ENCODE measurements around the gene HTT. TPM values are rescaled to one million over a fixed set of nuclear protein-coding genes. Genes with fewer than 3 reads are reported as not detected.
A peak's percentile ranks its signal among the peaks of the same experiment; 100 is the strongest.

The HTT gene
- total and polyA plus RNA-seq, 3 experiments from 2014 or later = 5.1 to 58.6 (median 54.7) TPM

DNA sequence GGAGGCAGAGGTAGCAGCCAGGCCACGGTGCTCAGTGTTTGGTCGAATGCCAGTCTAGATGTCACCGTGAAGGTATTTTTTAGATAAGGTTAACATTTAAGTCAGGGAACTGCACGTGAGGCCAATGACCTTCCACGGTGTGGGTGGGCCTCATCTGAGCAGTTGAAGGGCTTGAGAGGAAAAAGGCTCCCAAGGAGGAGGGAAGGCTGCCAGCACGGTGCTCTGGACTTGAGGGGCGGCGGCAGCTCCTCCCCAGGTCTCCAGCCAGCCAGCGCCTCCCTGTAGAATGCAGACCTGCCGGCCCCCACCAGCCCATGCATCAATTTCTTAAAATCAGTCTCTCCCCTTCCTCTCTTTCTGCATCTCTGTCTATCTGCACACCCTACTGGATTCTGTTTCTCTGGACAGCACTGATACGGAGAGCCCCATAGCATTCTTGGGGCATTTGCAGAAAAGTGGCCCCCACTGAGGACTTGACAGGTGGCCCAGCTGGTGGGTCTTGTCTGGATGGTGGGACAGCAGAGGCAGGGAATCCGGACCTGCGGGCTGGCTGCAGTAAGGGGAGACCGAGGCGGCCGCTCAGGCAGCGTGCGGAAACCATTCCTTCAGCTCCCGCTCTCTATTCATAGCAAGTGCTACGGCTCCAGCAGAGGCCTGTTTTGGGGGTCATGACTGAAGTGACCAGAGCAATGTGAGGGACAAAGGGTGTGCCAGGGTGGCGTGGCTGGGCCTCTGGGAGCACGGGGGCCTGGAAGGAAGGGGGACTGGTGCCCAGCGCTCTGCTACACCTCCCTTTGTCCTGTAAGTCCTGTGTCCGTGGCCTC lies 210.5 kb downstream of the HTT start:
- no peak overlapping the region for H3K27ac ChIP-seq (ENCODE audit: low read depth, low read length)
- H3K27me3 ChIP-seq (ENCODE audit: insufficient read depth, low read length, poor library complexity, severe bottlenecking) = no peaks in the 10 kb centered on the region
- ChIA-PET POLR2A (no interaction called here), CTCF (no interaction called here)
- no peaks in the 10 kb centered on the region for H3K4me1 ChIP-seq (ENCODE audit: insufficient read depth, low read length)
- Mint-ChIP-seq H3K9me3 (peaks cover 0 to 11% (median 9%) of the 10 kb centered on the region in 5 donors), H3K27ac (peak overlapping the region in 1 of 8 donors; percentile 58), H3K36me3 (peaks cover 1 to 28% (median 3%) of the 10 kb centered on the region in 3 donors), H3K4me3 (peak overlapping the region in 1 of 7 donors; percentile 15), H3K4me1 (no peaks in the 10 kb centered on the region), H3K27me3 (peaks cover 14 to 45% of the 10 kb centered on the region in 2 donors)
- H3K9me3 ChIP-seq (ENCODE audit: low read length) = no peaks in the 10 kb centered on the region
- no peak overlapping the region for H3K4me3 ChIP-seq (ENCODE audit: low read length)
- DNase-seq = no peak
- H3K36me3 ChIP-seq (ENCODE audit: insufficient read depth, low read length) = no peaks in the 10 kb centered on the region

DNA sequence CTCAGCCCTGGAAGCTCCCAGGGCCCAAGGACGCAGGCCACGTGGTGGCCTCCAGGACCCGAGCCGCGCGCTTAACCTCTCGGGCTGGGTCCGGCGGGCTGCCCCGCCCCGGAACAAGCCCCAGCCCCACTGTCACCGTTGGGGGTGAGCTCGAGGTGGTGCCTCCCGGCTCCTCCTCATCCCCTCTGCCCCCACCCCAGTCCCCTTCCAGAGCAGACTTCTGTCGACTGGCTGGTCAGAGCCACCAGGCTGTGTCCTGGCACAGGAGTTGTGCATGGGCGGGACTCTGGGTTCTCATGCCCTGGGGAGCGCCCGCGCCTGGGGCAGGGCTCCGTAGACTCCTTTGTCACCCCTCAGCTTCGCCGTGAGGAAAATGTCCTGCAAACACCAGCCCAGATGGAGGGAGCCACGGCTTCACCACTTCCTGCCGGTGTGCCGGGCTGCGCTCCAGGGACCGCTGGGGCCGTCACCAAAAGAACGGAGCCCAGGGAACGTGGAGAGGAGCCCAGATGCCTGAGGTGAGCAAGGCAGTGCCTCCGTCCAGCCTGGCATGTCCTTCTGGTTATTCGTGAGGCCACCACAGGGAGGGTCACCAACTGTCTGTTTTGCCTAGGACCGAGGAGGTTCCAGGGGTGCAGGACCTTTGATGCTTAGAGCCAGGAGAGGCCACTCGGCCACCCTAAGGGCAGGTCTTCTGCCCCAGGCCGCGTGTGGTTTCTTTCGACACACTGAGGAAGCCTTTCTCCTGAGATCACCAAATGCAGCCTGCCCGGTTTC lies 211.3 kb downstream of the HTT start:
- no peak overlapping the region for H3K27ac ChIP-seq (ENCODE audit: low read depth, low read length)
- no peaks in the 10 kb centered on the region for H3K4me1 Mint-ChIP-seq
- peaks cover 4% of the 10 kb centered on the region for H3K27me3 ChIP-seq (ENCODE audit: insufficient read depth, low read length, poor library complexity, severe bottlenecking)
- H3K4me1 ChIP-seq (ENCODE audit: insufficient read depth, low read length) = no peaks in the 10 kb centered on the region
- peaks cover 0 to 10% (median 9%) of the 10 kb centered on the region in 5 donors for H3K9me3 Mint-ChIP-seq
- no peak overlapping the region for H3K4me3 Mint-ChIP-seq
- DNase-seq = no peak
- H3K27ac Mint-ChIP-seq = no peak overlapping the region
- ChIA-PET POLR2A (no interaction called here), CTCF (no interaction called here)
- H3K27me3 Mint-ChIP-seq = peaks cover 14 to 47% of the 10 kb centered on the region in 2 donors
- no peaks in the 10 kb centered on the region for H3K36me3 ChIP-seq (ENCODE audit: insufficient read depth, low read length)
- H3K36me3 Mint-ChIP-seq = peaks cover 1 to 24% (median 3%) of the 10 kb centered on the region in 3 donors
- H3K4me3 ChIP-seq (ENCODE audit: low read length) = no peak overlapping the region
- H3K9me3 ChIP-seq (ENCODE audit: low read length) = no peaks in the 10 kb centered on the region

DNA sequence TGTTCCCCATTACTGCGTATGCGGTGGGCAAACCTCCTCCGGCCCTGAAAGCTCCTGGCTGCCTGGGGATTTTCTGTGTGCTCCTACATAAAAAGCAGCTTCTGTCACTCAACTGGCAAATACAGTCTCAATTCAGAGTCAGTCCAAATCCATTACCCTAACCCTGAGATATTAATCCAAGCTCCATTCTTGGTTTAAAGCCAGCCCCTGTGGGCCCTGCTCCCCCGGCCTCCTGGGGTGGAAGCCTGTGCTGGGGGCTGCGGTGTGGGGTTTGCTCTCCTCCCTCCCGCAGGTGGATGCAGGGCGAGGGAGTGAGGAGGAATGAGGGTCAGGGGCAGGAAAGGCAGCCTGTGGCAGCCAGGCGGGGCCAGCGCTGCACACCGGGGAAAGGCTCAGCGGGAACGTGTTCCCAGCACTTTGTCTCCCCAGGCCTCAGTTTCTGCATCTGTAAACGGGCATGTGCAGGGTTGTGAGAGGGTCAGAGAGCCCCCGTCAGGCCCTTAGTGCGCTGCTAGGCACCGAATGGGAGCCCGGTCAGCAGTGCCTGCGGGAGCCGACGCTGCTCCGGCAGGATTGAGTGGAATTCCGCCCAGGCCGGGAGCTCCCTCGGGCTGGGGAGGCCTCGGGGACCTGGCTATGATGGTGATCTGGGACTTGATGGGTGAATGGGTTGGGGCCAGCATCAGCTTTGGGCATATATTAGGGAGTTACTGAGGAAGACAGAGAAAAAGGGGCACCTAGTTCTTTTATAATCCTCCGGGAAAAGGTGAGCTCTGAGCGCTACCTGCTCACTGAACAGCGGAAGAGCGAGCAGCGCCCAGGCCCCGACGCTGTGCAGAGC lies 212.1 kb downstream of the HTT start:
- peaks cover 2 to 3% (median 3%) of the 10 kb centered on the region in 3 donors for H3K4me1 Mint-ChIP-seq

DNA sequence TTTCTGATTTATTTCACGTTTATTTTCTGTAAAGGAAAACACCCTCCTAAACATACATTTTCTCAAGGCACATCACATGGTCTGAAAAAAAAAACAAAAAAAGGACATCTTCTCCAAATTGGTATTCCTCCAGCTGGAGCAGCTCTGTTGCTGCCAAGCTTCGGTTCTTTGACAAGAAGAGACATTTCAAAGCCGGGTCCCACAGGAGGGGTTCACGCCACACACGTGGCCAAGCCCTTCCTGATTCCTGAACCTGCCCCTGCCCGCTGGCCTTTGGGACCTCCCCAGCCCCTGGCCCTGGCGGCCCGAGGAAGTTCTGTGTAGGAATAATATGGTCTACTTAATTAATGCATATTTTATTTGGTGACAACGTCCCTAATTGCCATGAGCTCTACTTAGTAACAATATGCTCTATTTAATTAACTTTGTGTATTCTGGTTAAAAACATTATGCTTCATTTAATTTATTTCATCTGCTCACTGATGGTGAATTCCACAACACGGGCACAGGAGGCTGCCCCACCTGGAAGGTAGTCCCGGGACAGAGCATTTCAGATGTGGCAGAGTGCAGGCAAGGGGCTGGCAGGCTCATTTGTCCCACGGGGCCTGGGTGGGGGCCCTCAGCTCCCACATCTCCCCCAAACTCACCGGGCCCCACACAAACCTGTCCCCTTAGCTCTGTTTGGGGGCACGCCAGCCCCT lies 212.9 kb downstream of the HTT start:
- Mint-ChIP-seq H3K27me3 (peaks cover 14 to 41% of the 10 kb centered on the region in 2 donors), H3K9me3 (peaks cover 0 to 4% (median 2%) of the 10 kb centered on the region in 5 donors), H3K4me3 (no peak overlapping the region), H3K36me3 (peaks cover 0 to 11% (median 2%) of the 10 kb centered on the region in 3 donors), H3K27ac (no peak overlapping the region), H3K4me1 (peaks cover 6 to 8% (median 6%) of the 10 kb centered on the region in 3 donors)
- Histone ChIP-seq H3K4me3 (ENCODE audit: low read length) (no peak overlapping the region), H3K4me1 (ENCODE audit: insufficient read depth, low read length) (peaks cover 6% of the 10 kb centered on the region), H3K9me3 (ENCODE audit: low read length) (no peaks in the 10 kb centered on the region), H3K27ac (ENCODE audit: low read depth, low read length) (no peak overlapping the region), H3K27me3 (ENCODE audit: insufficient read depth, low read length, poor library complexity, severe bottlenecking) (peaks cover 7% of the 10 kb centered on the region), H3K36me3 (ENCODE audit: insufficient read depth, low read length) (no peaks in the 10 kb centered on the region)
- ChIA-PET POLR2A (no interaction called here), CTCF (no interaction called here)
- no peak for DNase-seq

More for the DNA sequence above, 212.1 kb downstream of the HTT start:
- Histone ChIP-seq H3K27ac (ENCODE audit: low read depth, low read length) (no peak overlapping the region), H3K36me3 (ENCODE audit: insufficient read depth, low read length) (no peaks in the 10 kb centered on the region), H3K27me3 (ENCODE audit: insufficient read depth, low read length, poor library complexity, severe bottlenecking) (peaks cover 7% of the 10 kb centered on the region), H3K4me3 (ENCODE audit: low read length) (no peak overlapping the region), H3K4me1 (ENCODE audit: insufficient read depth, low read length) (peaks cover 2% of the 10 kb centered on the region), H3K9me3 (ENCODE audit: low read length) (no peaks in the 10 kb centered on the region)
- peaks cover 0 to 17% (median 2%) of the 10 kb centered on the region in 3 donors for H3K36me3 Mint-ChIP-seq
- ChIA-PET CTCF (no interaction called here), POLR2A (no interaction called here)
- H3K27me3 Mint-ChIP-seq = peaks cover 13 to 44% of the 10 kb centered on the region in 2 donors
- peak overlapping the region in 1 of 7 donors; percentile 68 for H3K4me3 Mint-ChIP-seq
- peaks cover 0 to 10% (median 8%) of the 10 kb centered on the region in 5 donors for H3K9me3 Mint-ChIP-seq
- H3K27ac Mint-ChIP-seq = no peak overlapping the region
- DNase-seq = no peak

DNA sequence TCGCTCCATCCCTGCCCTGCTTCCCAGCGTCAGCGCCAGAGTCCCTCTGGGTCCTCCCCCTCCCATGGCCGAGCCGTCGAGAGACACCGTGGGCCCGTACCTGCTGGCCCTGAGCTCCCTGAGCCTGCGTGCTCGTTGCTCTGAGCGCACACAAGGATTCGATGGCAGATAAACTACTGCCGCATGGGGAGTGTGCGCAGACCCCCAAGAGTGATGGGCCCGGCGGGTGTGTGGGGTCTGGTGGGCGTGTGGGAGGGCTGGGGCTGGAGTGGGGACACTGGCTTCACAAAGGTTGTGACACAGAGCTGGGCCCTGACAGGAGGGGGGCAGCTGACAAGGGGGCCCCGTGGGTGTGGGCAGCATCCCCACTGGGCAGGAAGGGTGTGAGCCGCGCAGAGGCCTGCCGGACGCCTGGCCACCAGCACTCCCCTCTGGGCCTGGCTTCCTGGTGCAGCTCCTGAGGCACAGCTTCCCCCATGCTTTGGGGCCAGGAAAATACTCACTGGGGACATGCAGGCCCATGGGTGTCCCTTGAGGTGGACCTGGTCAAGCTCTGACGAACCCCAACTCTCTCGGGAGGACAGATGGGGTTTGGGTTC lies 213.6 kb downstream of the HTT start:
- DNase-seq = no peak
- Histone ChIP-seq H3K27me3 (ENCODE audit: insufficient read depth, low read length, poor library complexity, severe bottlenecking) (peaks cover 7% of the 10 kb centered on the region), H3K4me3 (ENCODE audit: low read length) (no peak overlapping the region), H3K4me1 (ENCODE audit: insufficient read depth, low read length) (peaks cover 6% of the 10 kb centered on the region), H3K9me3 (ENCODE audit: low read length) (no peaks in the 10 kb centered on the region), H3K27ac (ENCODE audit: low read depth, low read length) (no peak overlapping the region), H3K36me3 (ENCODE audit: insufficient read depth, low read length) (no peaks in the 10 kb centered on the region)
- H3K27me3 Mint-ChIP-seq = peaks cover 11 to 41% of the 10 kb centered on the region in 2 donors
- no peaks in the 10 kb centered on the region for H3K9me3 Mint-ChIP-seq
- ChIA-PET POLR2A (no interaction called here), CTCF (no interaction called here)
- H3K27ac Mint-ChIP-seq = no peak overlapping the region
- no peak overlapping the region for H3K4me3 Mint-ChIP-seq
- peaks cover 6 to 8% (median 6%) of the 10 kb centered on the region in 3 donors for H3K4me1 Mint-ChIP-seq
- peaks cover 0 to 5% (median 2%) of the 10 kb centered on the region in 3 donors for H3K36me3 Mint-ChIP-seq

DNA sequence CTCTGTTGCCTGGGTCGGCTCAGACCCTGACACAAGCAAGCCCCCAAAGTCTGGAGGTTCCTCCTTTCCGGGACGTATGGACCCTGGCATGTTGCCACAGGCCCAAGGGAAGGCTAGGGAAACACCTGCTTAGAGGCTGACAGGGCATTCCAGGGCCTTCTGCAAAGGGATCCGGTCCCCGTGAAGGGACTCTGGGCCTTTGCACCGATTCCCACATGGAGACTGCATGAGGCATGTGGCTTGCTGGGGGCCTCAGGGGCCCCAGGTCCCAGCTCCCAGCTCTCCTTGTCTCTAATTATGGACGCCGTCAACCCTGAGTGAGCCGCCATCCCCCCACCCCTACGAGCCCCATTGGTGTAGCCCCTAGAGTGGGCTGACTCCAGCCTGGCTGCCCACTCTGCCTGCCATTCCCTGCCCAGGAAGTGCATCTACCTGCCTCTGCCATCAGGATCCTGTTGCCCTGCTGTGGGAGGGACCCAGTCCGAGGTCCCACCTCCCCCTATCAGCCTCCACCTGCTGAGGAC lies 214.2 kb downstream of the HTT start:
- DNase-seq = no peak
- Mint-ChIP-seq H3K9me3 (no peaks in the 10 kb centered on the region), H3K27ac (no peak overlapping the region), H3K36me3 (peaks cover 0 to 2% (median 0%) of the 10 kb centered on the region in 3 donors), H3K27me3 (peaks cover 11 to 36% of the 10 kb centered on the region in 2 donors), H3K4me3 (no peak overlapping the region), H3K4me1 (peaks cover 9 to 11% (median 10%) of the 10 kb centered on the region in 3 donors)
- Histone ChIP-seq H3K36me3 (ENCODE audit: insufficient read depth, low read length) (no peaks in the 10 kb centered on the region), H3K27me3 (ENCODE audit: insufficient read depth, low read length, poor library complexity, severe bottlenecking) (peaks cover 7% of the 10 kb centered on the region), H3K4me1 (ENCODE audit: insufficient read depth, low read length) (peaks cover 6% of the 10 kb centered on the region), H3K4me3 (ENCODE audit: low read length) (no peak overlapping the region), H3K9me3 (ENCODE audit: low read length) (no peaks in the 10 kb centered on the region), H3K27ac (ENCODE audit: low read depth, low read length) (no peak overlapping the region)
- POLR2A ChIA-PET = no interaction called here
- CTCF ChIA-PET = no interaction called here

DNA sequence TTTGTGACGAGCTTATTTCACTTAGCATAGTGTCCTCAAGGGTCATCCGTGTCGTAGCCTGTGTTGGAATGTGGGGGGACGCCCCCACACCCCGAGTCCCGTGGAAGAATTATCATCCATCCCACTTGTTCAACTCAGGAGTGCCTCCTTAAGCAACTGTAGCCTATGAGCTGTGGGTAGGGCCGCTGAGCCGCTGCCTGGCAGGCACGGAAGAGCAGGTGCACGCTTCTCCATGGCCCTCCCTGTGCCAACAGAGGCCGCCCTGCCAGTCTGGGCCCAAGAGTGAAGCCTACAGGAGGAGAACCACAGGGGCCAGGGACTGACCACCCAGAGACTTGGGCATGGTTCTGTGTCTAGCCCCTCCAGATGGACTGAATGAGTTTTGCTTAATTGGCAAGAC lies 216.0 kb downstream of the HTT start:
- H3K4me3 Mint-ChIP-seq = peak overlapping the region in 5 of 7 donors; percentile 15 to 72 (median 45)

More for the DNA sequence above, 216.0 kb downstream of the HTT start:
- peaks cover 14% of the 10 kb centered on the region in 3 donors for H3K4me1 Mint-ChIP-seq
- no peaks in the 10 kb centered on the region for H3K36me3 ChIP-seq (ENCODE audit: insufficient read depth, low read length)
- H3K27me3 Mint-ChIP-seq = peaks cover 12 to 29% of the 10 kb centered on the region in 2 donors
- peaks cover 7% of the 10 kb centered on the region for H3K27me3 ChIP-seq (ENCODE audit: insufficient read depth, low read length, poor library complexity, severe bottlenecking)
- ChIA-PET CTCF (interaction anchor here (1.2 kb wide), 1 partner anchor 47 kb away, joined by 4 read pairs; no protein-coding TSS in a partner anchor), POLR2A (no interaction called here)
- H3K27ac Mint-ChIP-seq = peak overlapping the region in 2 of 8 donors; percentile 3 to 50
- peaks cover 6% of the 10 kb centered on the region for H3K4me1 ChIP-seq (ENCODE audit: insufficient read depth, low read length)
- H3K36me3 Mint-ChIP-seq = peaks cover 0 to 2% (median 0%) of the 10 kb centered on the region in 3 donors
- H3K4me3 ChIP-seq (ENCODE audit: low read length) = no peak overlapping the region
- DNase-seq = no peak
- H3K27ac ChIP-seq (ENCODE audit: low read depth, low read length) = no peak overlapping the region
- H3K9me3 ChIP-seq (ENCODE audit: low read length) = no peaks in the 10 kb centered on the region
- no peaks in the 10 kb centered on the region for H3K9me3 Mint-ChIP-seq

All from CD8-positive, alpha-beta memory T cell (primary cell).